Neural cell (in vitro differentiated cells): ENCODE results near the gene TGIF2. TPM values are rescaled to one million over a fixed set of nuclear protein-coding genes. Genes with fewer than 3 reads are reported as not detected.

Experiments used
- H2AFZ ChIP-seq: fragments of 200-600, 300-800 bp; sonication (generic), shearing (Covaris generic); 2 replicates; pipeline ENCODE4 v1.6.0; 2014; ENCODE audit warnings: low read depth, mild to moderate bottlenecking, antibody characterized with exemption, low read length, moderate library complexity
- H3F3A ChIP-seq: fragments of 200-600 bp; shearing (Covaris generic); 2 replicates; pipeline ENCODE4 v1.6.1; 2016; ENCODE audit warnings: mild to moderate bottlenecking, moderate library complexity, mixed read lengths, antibody characterized with exemption, low read length; ENCODE audit not compliant: insufficient read depth, poor library complexity, severe bottlenecking
- H3K27ac ChIP-seq: fragments of 200-600, 300-800 bp; sonication (generic), shearing (Covaris generic); 2 replicates; pipeline ENCODE4 v1.5.1; 2014; ENCODE audit warnings: mild to moderate bottlenecking, low read length, moderate library complexity
- H3K27me3 ChIP-seq: fragments of 300-800, 200-600 bp; sonication (generic), shearing (Covaris generic); 2 replicates; pipeline ENCODE4 v1.6.0; 2014; ENCODE audit warnings: mild to moderate bottlenecking, low read depth, low read length, moderate library complexity; ENCODE audit not compliant: insufficient read depth
- H3K36me3 ChIP-seq: fragments of 300-800, 200-600 bp; sonication (generic), shearing (Covaris generic); 2 replicates; pipeline ENCODE4 v1.5.1; 2014; ENCODE audit warnings: mild to moderate bottlenecking, antibody characterized with exemption, low read length, moderate library complexity; ENCODE audit not compliant: insufficient read depth
- H3K4me2 ChIP-seq: fragments of 300-800, 200-600 bp; sonication (generic), shearing (Covaris generic); 2 replicates; pipeline ENCODE4 v1.6.0; 2014; ENCODE audit warnings: mild to moderate bottlenecking, low read length
- H3K4me3 ChIP-seq: fragments of 300-800, 200-600 bp; sonication (generic), shearing (Covaris generic); 2 replicates; pipeline ENCODE4 v1.5.1; 2014; ENCODE audit warnings: mild to moderate bottlenecking, low read length, moderate library complexity
- H3K79me2 ChIP-seq: fragments of 200-600 bp; shearing (Covaris generic); replicated peaks from 2 replicates; pipeline ENCODE4 v1.6.0; 2014; ENCODE audit warnings: mild to moderate bottlenecking, low read length, moderate library complexity; ENCODE audit not compliant: insufficient read depth
- H3K9ac ChIP-seq: fragments of 300-800, 200-600 bp; sonication (generic), shearing (Covaris generic); 2 replicates; pipeline ENCODE4 v1.6.1; 2016; ENCODE audit warnings: mild to moderate bottlenecking, low read length, mixed read lengths
- H3K9me2 ChIP-seq: fragments of 200-600 bp; shearing (Covaris generic); 2 replicates; pipeline ENCODE4 v1.6.1; 2016; ENCODE audit warnings: mild to moderate bottlenecking, low read length, mixed read lengths; ENCODE audit not compliant: insufficient read depth
- H3K9me3 ChIP-seq: fragments of 200-600, 300-800 bp; sonication (generic), shearing (Covaris generic); 2 replicates; pipeline ENCODE4 v1.6.1; 2016; ENCODE audit warnings: mild to moderate bottlenecking, mixed run types, low read length, moderate library complexity, mixed read lengths
- H4K20me1 ChIP-seq: fragments of 200-600 bp; shearing (Covaris generic); 2 replicates; pipeline ENCODE4 v1.6.1; 2016; ENCODE audit warnings: mild to moderate bottlenecking, mixed run types; ENCODE audit not compliant: insufficient read depth
- EP300 ChIP-seq: fragments of 450-650 bp; conservative IDR thresholded peaks from 2 replicates; pipeline ENCODE4 v1.6.1; 2014; ENCODE audit warnings: antibody characterized with exemption, mild to moderate bottlenecking, moderate library complexity; ENCODE audit not compliant: poor library complexity, severe bottlenecking
- EZH2 ChIP-seq: fragments of 200-600, 300-800 bp; shearing (Covaris generic), sonication (generic); IDR thresholded peaks from 2 replicates; pipeline ENCODE4 v1.6.1; 2014; ENCODE audit warnings: antibody characterized with exemption, low read length, borderline replicate concordance, mild to moderate bottlenecking; ENCODE audit not compliant: insufficient read depth, poor library complexity, severe bottlenecking
- MXI1 ChIP-seq: fragments of 450-650 bp; conservative IDR thresholded peaks from 2 replicates; pipeline ENCODE4 v1.6.1; 2014; ENCODE audit warnings: antibody characterized with exemption, mild to moderate bottlenecking; ENCODE audit not compliant: poor library complexity, severe bottlenecking
- POLR2AphosphoS5 ChIP-seq: IDR thresholded peaks from 2 replicates; pipeline ENCODE4 v1.6.1; 2012
- RAD21 ChIP-seq: fragments of 450-650 bp; conservative IDR thresholded peaks from 2 replicates; pipeline ENCODE4 v1.6.1; 2014; ENCODE audit warnings: antibody characterized with exemption, mild to moderate bottlenecking, moderate library complexity
- SMC3 ChIP-seq: fragments of 450-650 bp; conservative IDR thresholded peaks from 2 replicates; pipeline ENCODE4 v1.6.1; 2014; ENCODE audit warnings: antibody characterized with exemption, mild to moderate bottlenecking, moderate library complexity; ENCODE audit not compliant: poor library complexity
- TAF1 ChIP-seq: IDR thresholded peaks from 2 replicates; pipeline ENCODE4 v1.6.1; 2012; ENCODE audit warnings: low read depth
- polyA plus RNA-seq: library from polyadenylated mRNA; depleted of rRNA; stranded (reverse); fragments of >200 nt; gene quantifications from 2 replicates; pipeline ENCODE4 v1.2.3, GENCODE V29; 2014
- TF ChIP-seq, protein P1 (sequence below): fragments of 450-650 bp; IDR thresholded peaks from 2 replicates; pipeline ENCODE4 v1.5.1; 2014; ENCODE audit warnings: antibody characterized with exemption, mild to moderate bottlenecking, moderate library complexity; ENCODE audit not compliant: poor library complexity, severe bottlenecking
- TF ChIP-seq, protein P2 (sequence below): IDR thresholded peaks from 2 replicates; pipeline ENCODE4 v1.6.1; 2012; ENCODE audit warnings: borderline replicate concordance

Gene TGIF2
- polyA plus RNA-seq, 1 donor from 2014 or later = 3.3 TPM

DNA sequence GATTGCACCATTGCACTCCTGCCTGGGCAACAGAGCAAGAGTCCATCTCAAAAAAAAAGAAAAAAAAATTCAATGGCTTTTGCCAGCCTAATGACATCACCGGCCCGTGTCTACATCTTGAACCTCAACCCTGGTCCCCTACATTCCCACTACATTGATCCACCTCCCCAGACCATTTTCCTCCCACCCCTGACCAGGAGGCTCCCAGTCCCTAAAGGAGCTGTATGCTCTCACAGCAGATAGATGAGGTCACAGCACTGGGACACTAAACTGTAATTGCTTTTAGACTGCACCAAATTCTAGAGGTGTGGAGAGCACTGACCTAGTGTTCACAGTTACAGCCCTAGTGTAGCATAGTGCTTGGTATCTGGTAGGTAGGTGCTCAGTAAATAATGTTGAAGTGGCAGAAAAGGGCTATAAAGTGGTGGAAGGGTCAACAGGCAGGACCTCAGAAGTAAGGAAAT lies 10.7 kb downstream of the TGIF2 start:
- H4K20me1 ChIP-seq = no peaks in the 10 kb centered on the region
- H3K27me3 ChIP-seq = no peaks in the 10 kb centered on the region
- H2AFZ ChIP-seq = no peak overlapping the region
- no peaks in the 10 kb centered on the region for H3F3A ChIP-seq
- H3K9me3 ChIP-seq = no peaks in the 10 kb centered on the region
- TF ChIP-seq, protein P1, sequence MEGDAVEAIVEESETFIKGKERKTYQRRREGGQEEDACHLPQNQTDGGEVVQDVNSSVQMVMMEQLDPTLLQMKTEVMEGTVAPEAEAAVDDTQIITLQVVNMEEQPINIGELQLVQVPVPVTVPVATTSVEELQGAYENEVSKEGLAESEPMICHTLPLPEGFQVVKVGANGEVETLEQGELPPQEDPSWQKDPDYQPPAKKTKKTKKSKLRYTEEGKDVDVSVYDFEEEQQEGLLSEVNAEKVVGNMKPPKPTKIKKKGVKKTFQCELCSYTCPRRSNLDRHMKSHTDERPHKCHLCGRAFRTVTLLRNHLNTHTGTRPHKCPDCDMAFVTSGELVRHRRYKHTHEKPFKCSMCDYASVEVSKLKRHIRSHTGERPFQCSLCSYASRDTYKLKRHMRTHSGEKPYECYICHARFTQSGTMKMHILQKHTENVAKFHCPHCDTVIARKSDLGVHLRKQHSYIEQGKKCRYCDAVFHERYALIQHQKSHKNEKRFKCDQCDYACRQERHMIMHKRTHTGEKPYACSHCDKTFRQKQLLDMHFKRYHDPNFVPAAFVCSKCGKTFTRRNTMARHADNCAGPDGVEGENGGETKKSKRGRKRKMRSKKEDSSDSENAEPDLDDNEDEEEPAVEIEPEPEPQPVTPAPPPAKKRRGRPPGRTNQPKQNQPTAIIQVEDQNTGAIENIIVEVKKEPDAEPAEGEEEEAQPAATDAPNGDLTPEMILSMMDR = no peak
- TF ChIP-seq RAD21 = no peak
- no peak for TF ChIP-seq MXI1
- TF ChIP-seq TAF1 = no peak
- no peak for TF ChIP-seq EP300
- TF ChIP-seq POLR2AphosphoS5 = no peak
- TF ChIP-seq, protein P2, sequence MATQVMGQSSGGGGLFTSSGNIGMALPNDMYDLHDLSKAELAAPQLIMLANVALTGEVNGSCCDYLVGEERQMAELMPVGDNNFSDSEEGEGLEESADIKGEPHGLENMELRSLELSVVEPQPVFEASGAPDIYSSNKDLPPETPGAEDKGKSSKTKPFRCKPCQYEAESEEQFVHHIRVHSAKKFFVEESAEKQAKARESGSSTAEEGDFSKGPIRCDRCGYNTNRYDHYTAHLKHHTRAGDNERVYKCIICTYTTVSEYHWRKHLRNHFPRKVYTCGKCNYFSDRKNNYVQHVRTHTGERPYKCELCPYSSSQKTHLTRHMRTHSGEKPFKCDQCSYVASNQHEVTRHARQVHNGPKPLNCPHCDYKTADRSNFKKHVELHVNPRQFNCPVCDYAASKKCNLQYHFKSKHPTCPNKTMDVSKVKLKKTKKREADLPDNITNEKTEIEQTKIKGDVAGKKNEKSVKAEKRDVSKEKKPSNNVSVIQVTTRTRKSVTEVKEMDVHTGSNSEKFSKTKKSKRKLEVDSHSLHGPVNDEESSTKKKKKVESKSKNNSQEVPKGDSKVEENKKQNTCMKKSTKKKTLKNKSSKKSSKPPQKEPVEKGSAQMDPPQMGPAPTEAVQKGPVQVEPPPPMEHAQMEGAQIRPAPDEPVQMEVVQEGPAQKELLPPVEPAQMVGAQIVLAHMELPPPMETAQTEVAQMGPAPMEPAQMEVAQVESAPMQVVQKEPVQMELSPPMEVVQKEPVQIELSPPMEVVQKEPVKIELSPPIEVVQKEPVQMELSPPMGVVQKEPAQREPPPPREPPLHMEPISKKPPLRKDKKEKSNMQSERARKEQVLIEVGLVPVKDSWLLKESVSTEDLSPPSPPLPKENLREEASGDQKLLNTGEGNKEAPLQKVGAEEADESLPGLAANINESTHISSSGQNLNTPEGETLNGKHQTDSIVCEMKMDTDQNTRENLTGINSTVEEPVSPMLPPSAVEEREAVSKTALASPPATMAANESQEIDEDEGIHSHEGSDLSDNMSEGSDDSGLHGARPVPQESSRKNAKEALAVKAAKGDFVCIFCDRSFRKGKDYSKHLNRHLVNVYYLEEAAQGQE = no peak
- TF ChIP-seq SMC3 = no peak
- no peaks in the 10 kb centered on the region for H3K36me3 ChIP-seq
- H3K9ac ChIP-seq = no peak overlapping the region
- H3K9me2 ChIP-seq = no peaks in the 10 kb centered on the region
- no peak overlapping the region for H3K27ac ChIP-seq
- H3K4me2 ChIP-seq = no peak overlapping the region
- no peaks in the 10 kb centered on the region for H3K79me2 ChIP-seq
- H3K4me3 ChIP-seq = no peak overlapping the region

DNA sequence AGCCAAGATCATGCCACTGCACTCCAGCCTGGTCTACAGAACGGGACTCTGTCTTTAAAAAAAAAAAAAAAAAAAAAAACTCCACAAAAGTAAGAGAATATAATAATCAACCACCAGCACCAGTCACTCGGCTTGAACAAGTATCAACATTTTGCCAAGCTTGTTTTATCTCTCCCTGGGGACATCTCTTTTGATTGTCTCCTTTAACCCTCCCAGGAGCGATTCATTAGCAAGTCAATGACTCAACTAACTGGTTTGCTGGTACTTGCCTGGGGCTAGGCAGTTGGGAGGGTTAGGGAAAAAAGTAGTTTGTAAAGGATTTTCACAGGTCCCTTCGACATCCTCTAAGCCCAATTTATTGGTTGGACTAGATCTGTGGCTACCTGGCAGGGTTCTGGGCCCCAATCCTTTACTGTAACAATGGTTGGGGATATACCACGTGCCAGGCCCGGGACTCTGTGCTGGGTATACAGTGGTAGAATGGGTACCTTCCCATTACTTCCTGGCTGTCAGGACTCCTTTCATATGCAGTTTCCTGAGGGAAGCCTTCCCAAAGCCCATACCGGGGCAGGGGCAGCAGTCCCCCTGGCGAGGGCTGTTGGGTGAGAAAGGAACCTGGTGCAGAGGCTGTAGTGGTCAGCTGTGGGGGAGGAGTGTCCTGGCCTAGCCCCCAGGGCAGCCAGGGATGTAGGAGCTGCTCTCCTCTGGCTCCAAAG lies 12.2 kb downstream of the TGIF2 start:
- Histone ChIP-seq H3K4me2 (no peak overlapping the region), H3K79me2 (no peaks in the 10 kb centered on the region), H3K27me3 (no peaks in the 10 kb centered on the region), H3K9me2 (no peaks in the 10 kb centered on the region), H3K9ac (no peak overlapping the region), H4K20me1 (no peaks in the 10 kb centered on the region), H3K4me3 (no peak overlapping the region), H3K9me3 (no peaks in the 10 kb centered on the region), H3K36me3 (no peaks in the 10 kb centered on the region), H3K27ac (no peak overlapping the region), H2AFZ (no peak overlapping the region), H3F3A (no peaks in the 10 kb centered on the region)
- no peak for TF ChIP-seq MXI1
- no peak for TF ChIP-seq POLR2AphosphoS5
- no peak for TF ChIP-seq SMC3
- TF ChIP-seq, protein P2 = no peak
- no peak for TF ChIP-seq EP300
- TF ChIP-seq TAF1 = no peak
- TF ChIP-seq, protein P1 = no peak
- TF ChIP-seq EZH2 = no peak
- no peak for TF ChIP-seq RAD21
